Activated B cell treated with CpG ODN at 0.5 μM for 24 hours (primary cell): Measurements from ENCODE around the gene MYOZ1. TPM values are rescaled to one million over a fixed set of nuclear protein-coding genes. Genes with fewer than 3 reads are reported as not detected.

Source experiments
- ATAC-seq: fragments of 200-7000 bp; cut with Tn5 transposase; one replicate; pipeline ENCODE4 v1.10.0; 2021; ENCODE audit warnings: low read depth, mild to moderate bottlenecking, moderate library complexity
- CTCF ChIA-PET: fragments of 350-600 bp; sonication (Branson Sonifier 250); formaldehyde crosslinking; loops from one replicate; lab custom pipeline; 2021; ENCODE audit warnings: antibody characterized with exemption; lab: Charles Lee
- POLR2A ChIA-PET: fragments of 350-600 bp; sonication (Branson Sonifier 250); formaldehyde crosslinking; loops from one replicate; lab custom pipeline; 2021; ENCODE audit warnings: antibody characterized with exemption; lab: Charles Lee
- DNase-seq: peaks from one replicate; pipeline ENCODE4 v3.0.0; 2022
- H3K27ac Mint-ChIP-seq: one replicate; pipeline ENCODE4 v1.8.0; 2020; ENCODE audit warnings: mixed read lengths
- H3K27me3 Mint-ChIP-seq: one replicate; pipeline ENCODE4 v1.8.0; 2021; ENCODE audit warnings: mixed read lengths
- H3K36me3 Mint-ChIP-seq: one replicate; pipeline ENCODE4 v1.8.0; 2021; ENCODE audit warnings: low read depth, mixed read lengths
- H3K4me1 Mint-ChIP-seq: one replicate; pipeline ENCODE4 v1.8.0; 2021; ENCODE audit warnings: mixed read lengths
- H3K4me3 Mint-ChIP-seq: one replicate; pipeline ENCODE4 v1.8.0; 2020; ENCODE audit warnings: mild to moderate bottlenecking, mixed read lengths
- H3K9me3 Mint-ChIP-seq: one replicate; pipeline ENCODE4 v1.8.0; 2020; ENCODE audit warnings: mixed read lengths
- CTCF ChIP-seq: fragments of 200-600 bp; IDR thresholded peaks from one replicate; pipeline ENCODE4 v1.8.0; 2022; ENCODE audit warnings: antibody characterized with exemption, mild to moderate bottlenecking
- intact Hi-C: fragments of 100-400 bp; cut with micrococcal nuclease; formaldehyde crosslinking; loops from one replicate; pipeline ENCODE4 v1.15.1; 2024
- total RNA-seq: library from RNA; stranded (reverse); gene quantifications from 2 replicates; pipeline ENCODE4 v1.2.3, GENCODE V29; 2022

MYOZ1 gene
- total RNA-seq, 1 donor from 2014 or later = not detected

- no peak for TF ChIP-seq CTCF
- POLR2A ChIA-PET = interaction anchor here (0.7 kb wide), 1 partner anchor 87 kb away, joined by 3 read pairs; no protein-coding TSS in a partner anchor
- Mint-ChIP-seq H3K27me3 (no peaks in the 10 kb centered on the region), H3K36me3 (peaks cover 12% of the 10 kb centered on the region), H3K4me1 (peaks cover 24% of the 10 kb centered on the region), H3K4me3 (no peak overlapping the region), H3K9me3 (no peaks in the 10 kb centered on the region), H3K27ac (no peak overlapping the region)
- ATAC-seq (no peak), DNase-seq (no peak)
- intact Hi-C loops = loop anchor here (5.0 to 10.0 kb wide), 4 partner anchors 113 to 1198 kb away; partner anchors contain the start of genes ECD, FAM149B1, KAT6B and NDST2
- CTCF ChIA-PET = interaction anchor here (1.0 kb wide), 1 partner anchor 14 kb away, joined by 4 read pairs; no protein-coding TSS in a partner anchor
Measured at GRCh38 chr10:73629165-73629564, 12.1 kb downstream of the MYOZ1 start.

GRCh38 chr10:73628405-73628804 is 12.9 kb downstream of the MYOZ1 start:
- no peak for TF ChIP-seq CTCF
- Mint-ChIP-seq H3K4me1 (peaks cover 24% of the 10 kb centered on the region), H3K4me3 (no peak overlapping the region), H3K27ac (no peak overlapping the region), H3K27me3 (no peaks in the 10 kb centered on the region), H3K36me3 (peaks cover 12% of the 10 kb centered on the region), H3K9me3 (no peaks in the 10 kb centered on the region)
- CTCF ChIA-PET = interaction anchor here (1.0 kb wide), 1 partner anchor 15 kb away, joined by 4 read pairs; no protein-coding TSS in a partner anchor
- no peak for DNase-seq
- POLR2A ChIA-PET = interaction anchor here (0.7 to 0.9 kb wide), 2 partner anchors 10 to 31 kb away, joined by 5 to 7 read pairs; no protein-coding TSS in a partner anchor
- intact Hi-C loops = loop anchor here (5.0 to 10.0 kb wide), 4 partner anchors 114 to 1199 kb away; partner anchors contain the start of genes ECD, FAM149B1, KAT6B and NDST2
- no peak for ATAC-seq

DNA sequence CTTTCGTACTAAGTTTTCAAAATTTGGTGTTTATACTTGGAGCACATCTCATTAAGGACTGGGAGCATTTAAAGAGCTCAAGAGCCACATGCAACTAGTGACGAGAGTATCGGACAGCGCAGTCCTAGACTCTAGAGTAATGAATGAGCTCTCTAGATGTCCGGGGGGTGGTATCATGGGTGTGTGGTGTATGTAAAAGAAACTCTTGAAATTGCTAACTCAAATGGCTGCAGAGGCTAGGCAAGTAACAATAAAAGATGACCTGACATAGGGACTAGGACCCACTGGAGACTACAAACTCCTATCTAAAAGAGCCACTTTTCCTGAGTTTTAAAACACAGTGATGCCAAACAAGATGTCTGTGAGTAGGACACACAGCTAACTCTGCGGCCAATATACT is 14.0 kb downstream of the MYOZ1 start:
- H3K4me1 Mint-ChIP-seq = peaks cover 24% of the 10 kb centered on the region

DNA sequence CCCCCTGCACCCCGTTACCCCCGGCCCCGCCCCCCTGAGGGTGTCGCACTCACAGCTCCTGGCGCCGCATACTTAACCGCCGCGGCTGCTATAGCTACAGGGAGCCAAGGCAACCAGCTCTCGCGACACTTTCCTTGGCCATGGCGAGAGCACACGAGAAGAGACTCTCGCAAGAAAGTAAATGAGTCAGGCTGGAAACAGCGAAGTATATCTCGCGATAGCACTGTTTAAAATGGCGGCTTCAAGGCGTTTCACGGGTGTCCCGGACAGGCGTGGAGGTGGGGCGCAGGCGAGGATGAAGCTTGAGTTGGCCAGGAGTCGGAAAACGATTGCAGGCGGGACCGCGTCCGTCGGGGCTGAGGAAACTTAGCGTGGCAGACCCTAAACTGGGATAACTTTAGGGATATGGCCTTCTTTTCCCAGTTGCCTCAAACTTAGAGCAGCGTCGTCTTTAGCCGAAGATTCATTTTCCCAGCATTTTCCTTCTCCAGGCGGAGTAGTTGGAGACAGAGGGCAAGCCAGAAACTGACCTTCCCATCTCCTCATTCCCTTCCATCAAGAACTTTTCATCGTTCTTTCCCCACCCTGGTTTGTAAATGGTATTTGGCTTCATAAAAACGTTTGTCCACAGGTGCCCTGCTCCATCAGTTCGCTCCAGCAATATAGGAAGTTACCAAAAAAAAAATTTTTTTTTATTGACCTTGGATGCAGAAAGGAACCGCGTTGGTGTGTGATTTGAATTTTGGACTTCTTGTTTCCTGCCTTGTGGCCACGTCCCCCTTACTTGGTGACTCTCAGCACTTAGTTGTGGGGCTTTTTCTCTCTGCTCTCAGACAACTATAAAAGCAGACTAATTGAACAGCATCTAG is 15.2 kb downstream of the MYOZ1 start:
- Mint-ChIP-seq H3K4me1 (peaks cover 24% of the 10 kb centered on the region), H3K27ac (peak overlapping the region; percentile 98), H3K4me3 (peak overlapping the region; percentile 99), H3K27me3 (no peaks in the 10 kb centered on the region), H3K36me3 (peaks cover 12% of the 10 kb centered on the region), H3K9me3 (no peaks in the 10 kb centered on the region)
- ChIA-PET CTCF (interaction anchor here (1.8 kb wide), 1 partner anchor 17 kb away, joined by 5 read pairs; no protein-coding TSS in a partner anchor), POLR2A (interaction anchor here (0.5 to 2.0 kb wide), 15 partner anchors 18 to 1609 kb away, joined by 3 to 16 read pairs (median 4); partner anchors contain the start of genes DNAJC9 and PPP3CB)
- intact Hi-C loops = loop anchor here (1.0 to 10.0 kb wide), 13 partner anchors 18 to 1485 kb away; partner anchors contain the start of genes DNAJC9, ECD, FAM149B1 and KAT6B
- no peak for TF ChIP-seq CTCF
- peak; percentile 78 for DNase-seq
- ATAC-seq = peak; percentile 94

More for the DNA sequence above, 14.0 kb downstream of the MYOZ1 start:
- Mint-ChIP-seq H3K9me3 (no peaks in the 10 kb centered on the region), H3K27me3 (no peaks in the 10 kb centered on the region), H3K4me3 (peak overlapping the region; percentile 24), H3K36me3 (peaks cover 12% of the 10 kb centered on the region), H3K27ac (no peak overlapping the region)
- POLR2A ChIA-PET = interaction anchor here (0.7 to 0.9 kb wide), 3 partner anchors 9 to 131 kb away, joined by 3 to 7 read pairs (median 3); no protein-coding TSS in a partner anchor
- ATAC-seq (no peak), DNase-seq (no peak)
- CTCF ChIA-PET = no interaction called here
- intact Hi-C loops = loop anchor here (5.0 to 10.0 kb wide), 4 partner anchors 115 to 1200 kb away; partner anchors contain the start of genes ECD, FAM149B1, KAT6B and NDST2
- no peak for TF ChIP-seq CTCF
